Neural progenitor cell (in vitro differentiated cells): ENCODE results near the gene LTB. TPM values are rescaled to one million over a fixed set of nuclear protein-coding genes. Genes with fewer than 3 reads are reported as not detected.
A peak's percentile ranks its signal among the peaks of the same experiment; 100 is the strongest.

ENCODE experiments used
- DNase-seq: peaks from one replicate; pipeline ENCODE4 v3.0.0-alpha.2; 2016; ENCODE audit warnings: low spot score
- H2AFZ ChIP-seq: fragments of 200-600 bp; sonication (generic); replicated peaks from 2 replicates; pipeline ENCODE4 v1.6.1; 2016; ENCODE audit warnings: antibody characterized with exemption
- H3F3A ChIP-seq: fragments of 200-600 bp; sonication (generic); 2 replicates; pipeline ENCODE4 v1.6.1; 2016; ENCODE audit warnings: antibody characterized with exemption, low read depth
- H3K27ac ChIP-seq: fragments of 200-600 bp; sonication (generic); 2 replicates; pipeline ENCODE4 v1.5.1; 2016; ENCODE audit warnings: mild to moderate bottlenecking
- H3K27me3 ChIP-seq: fragments of 200-600 bp; sonication (generic); 2 replicates; pipeline ENCODE4 v1.6.1; 2016; ENCODE audit warnings: mild to moderate bottlenecking, moderate library complexity
- H3K36me3 ChIP-seq: fragments of 200-600 bp; sonication (generic); 2 replicates; pipeline ENCODE4 v1.5.1; 2016
- H3K4me1 ChIP-seq: fragments of 200-600 bp; sonication (generic); 2 replicates; pipeline ENCODE4 v1.6.1; 2016; ENCODE audit warnings: mixed run types
- H3K4me2 ChIP-seq: fragments of 200-600 bp; sonication (generic); 2 replicates; pipeline ENCODE4 v1.6.1; 2016
- H3K4me3 ChIP-seq: fragments of 200-600 bp; sonication (generic); 2 replicates; pipeline ENCODE4 v1.5.1; 2016
- H3K79me2 ChIP-seq: fragments of 200-600 bp; sonication (generic); 2 replicates; pipeline ENCODE4 v1.6.1; 2016; ENCODE audit warnings: low read depth
- H3K9ac ChIP-seq: fragments of 200-600 bp; sonication (generic); 2 replicates; pipeline ENCODE4 v1.6.1; 2016
- H3K9me3 ChIP-seq: fragments of 200-600 bp; sonication (generic); 2 replicates; pipeline ENCODE4 v1.5.1; 2016; ENCODE audit warnings: low read depth
- H4K20me1 ChIP-seq: fragments of 200-600 bp; sonication (generic); 2 replicates; pipeline ENCODE4 v1.6.1; 2016; ENCODE audit warnings: low read depth
- H3K27ac Mint-ChIP-seq: 3 replicates; pipeline ENCODE4 v1.8.0; 2021; ENCODE audit warnings: mixed read lengths
- H3K27me3 Mint-ChIP-seq: 2 replicates; pipeline ENCODE4 v1.8.0; 2022; ENCODE audit warnings: low read depth, mild to moderate bottlenecking, inconsistent platforms, moderate library complexity, mixed read lengths; ENCODE audit not compliant: insufficient read depth
- H3K36me3 Mint-ChIP-seq: 3 replicates; pipeline ENCODE4 v1.8.0; 2021; ENCODE audit warnings: mixed read lengths
- H3K4me1 Mint-ChIP-seq: 3 replicates; pipeline ENCODE4 v1.8.0; 2021; ENCODE audit warnings: mixed read lengths
- H3K4me3 Mint-ChIP-seq: 3 replicates; pipeline ENCODE4 v1.8.0; 2021; ENCODE audit warnings: mild to moderate bottlenecking, moderate library complexity, mixed read lengths
- H3K9me3 Mint-ChIP-seq: 3 replicates; pipeline ENCODE4 v1.8.0; 2020; ENCODE audit warnings: mixed read lengths
- EZH2 ChIP-seq: fragments of 200-600 bp; sonication (generic); IDR thresholded peaks from 2 replicates; pipeline ENCODE4 v1.6.1; 2017; ENCODE audit warnings: antibody characterized with exemption, mild to moderate bottlenecking, moderate library complexity
- EZH2phosphoT487 ChIP-seq: fragments of 200-600 bp; sonication (generic); IDR thresholded peaks from 2 replicates; pipeline ENCODE4 v1.6.1; 2017; ENCODE audit warnings: antibody characterized with exemption
- total RNA-seq: library from RNA; depleted of rRNA; stranded (reverse); fragments of >200 nt; gene quantifications from 2 replicates; pipeline ENCODE4 v1.2.3, GENCODE V29; 2015; ENCODE audit warnings: low replicate concordance
- TF ChIP-seq, protein P1 (sequence below): fragments of 200-600 bp; sonication (generic); IDR thresholded peaks from 2 replicates; pipeline ENCODE4 v1.5.1; 2017; ENCODE audit warnings: antibody characterized with exemption, mild to moderate bottlenecking

The LTB gene
- total RNA-seq, 1 donor from 2014 or later, result not detected

DNA sequence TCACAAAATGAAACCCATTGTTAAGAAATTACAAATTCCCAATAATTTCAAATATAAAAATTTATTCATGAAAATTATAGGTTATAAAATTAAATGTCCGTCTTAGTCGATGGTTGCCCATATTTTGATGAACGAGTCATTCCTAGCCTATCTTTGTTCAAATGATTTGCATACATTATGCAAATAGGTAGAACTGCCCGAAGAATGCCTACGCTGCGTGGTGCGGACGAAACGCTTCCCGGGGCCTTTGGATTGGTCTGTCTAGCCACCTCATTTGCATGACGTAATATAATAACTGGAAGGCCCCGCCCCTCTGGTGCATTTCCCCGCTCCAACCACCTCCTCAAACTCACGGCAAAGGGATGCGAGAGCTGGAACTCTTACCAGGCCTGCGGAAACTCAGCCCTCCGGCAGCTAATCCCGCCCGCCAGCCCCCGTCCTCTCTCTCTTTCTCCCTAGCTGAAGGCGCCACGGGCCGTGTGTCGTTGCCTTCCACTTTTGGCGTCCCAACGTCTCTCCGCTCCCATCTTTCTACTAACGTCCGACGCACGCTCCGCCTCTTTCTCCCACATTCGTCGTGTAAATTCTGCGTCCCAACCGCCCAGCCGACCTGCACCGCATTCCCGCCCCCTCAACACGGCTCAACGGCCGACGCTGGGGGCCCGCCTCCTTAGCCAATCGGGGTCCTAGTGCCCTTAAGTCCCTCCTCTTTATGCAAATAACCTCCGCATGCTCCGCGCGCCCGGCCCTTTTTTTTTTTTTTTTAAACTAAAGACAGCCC lies 37.8 kb upstream of the LTB start:
- H3K9me3 Mint-ChIP-seq, result no peaks in the 10 kb centered on the region
- peaks cover 28% of the 10 kb centered on the region for H3K4me1 Mint-ChIP-seq
- H2AFZ ChIP-seq, result peak overlapping the region; percentile 40
- H3K27ac Mint-ChIP-seq, result peak overlapping the region; percentile 98
- H3K36me3 ChIP-seq, result peaks cover 10% of the 10 kb centered on the region
- H3K27me3 ChIP-seq, result no peaks in the 10 kb centered on the region
- peak overlapping the region; percentile 91 for H3K4me3 Mint-ChIP-seq
- peaks cover 49% of the 10 kb centered on the region for H3K79me2 ChIP-seq
- H3K36me3 Mint-ChIP-seq, result peaks cover 21% of the 10 kb centered on the region
- no peaks in the 10 kb centered on the region for H3K9me3 ChIP-seq
- H3F3A ChIP-seq, result peaks cover 43% of the 10 kb centered on the region
- TF ChIP-seq EZH2 (no peak), EZH2phosphoT487 (no peak)
- TF ChIP-seq, protein P1, sequence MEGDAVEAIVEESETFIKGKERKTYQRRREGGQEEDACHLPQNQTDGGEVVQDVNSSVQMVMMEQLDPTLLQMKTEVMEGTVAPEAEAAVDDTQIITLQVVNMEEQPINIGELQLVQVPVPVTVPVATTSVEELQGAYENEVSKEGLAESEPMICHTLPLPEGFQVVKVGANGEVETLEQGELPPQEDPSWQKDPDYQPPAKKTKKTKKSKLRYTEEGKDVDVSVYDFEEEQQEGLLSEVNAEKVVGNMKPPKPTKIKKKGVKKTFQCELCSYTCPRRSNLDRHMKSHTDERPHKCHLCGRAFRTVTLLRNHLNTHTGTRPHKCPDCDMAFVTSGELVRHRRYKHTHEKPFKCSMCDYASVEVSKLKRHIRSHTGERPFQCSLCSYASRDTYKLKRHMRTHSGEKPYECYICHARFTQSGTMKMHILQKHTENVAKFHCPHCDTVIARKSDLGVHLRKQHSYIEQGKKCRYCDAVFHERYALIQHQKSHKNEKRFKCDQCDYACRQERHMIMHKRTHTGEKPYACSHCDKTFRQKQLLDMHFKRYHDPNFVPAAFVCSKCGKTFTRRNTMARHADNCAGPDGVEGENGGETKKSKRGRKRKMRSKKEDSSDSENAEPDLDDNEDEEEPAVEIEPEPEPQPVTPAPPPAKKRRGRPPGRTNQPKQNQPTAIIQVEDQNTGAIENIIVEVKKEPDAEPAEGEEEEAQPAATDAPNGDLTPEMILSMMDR, result no peak
- H3K27me3 Mint-ChIP-seq, result peaks cover 3% of the 10 kb centered on the region
- peak overlapping the region; percentile 89 for H3K4me3 ChIP-seq
- H4K20me1 ChIP-seq, result peaks cover 28% of the 10 kb centered on the region
- H3K9ac ChIP-seq, result peak overlapping the region; percentile 55
- peaks cover 11% of the 10 kb centered on the region for H3K4me1 ChIP-seq
- peak; percentile 100 for DNase-seq
- peak overlapping the region; percentile 100 for H3K27ac ChIP-seq
- H3K4me2 ChIP-seq, result peak overlapping the region; percentile 69

DNA sequence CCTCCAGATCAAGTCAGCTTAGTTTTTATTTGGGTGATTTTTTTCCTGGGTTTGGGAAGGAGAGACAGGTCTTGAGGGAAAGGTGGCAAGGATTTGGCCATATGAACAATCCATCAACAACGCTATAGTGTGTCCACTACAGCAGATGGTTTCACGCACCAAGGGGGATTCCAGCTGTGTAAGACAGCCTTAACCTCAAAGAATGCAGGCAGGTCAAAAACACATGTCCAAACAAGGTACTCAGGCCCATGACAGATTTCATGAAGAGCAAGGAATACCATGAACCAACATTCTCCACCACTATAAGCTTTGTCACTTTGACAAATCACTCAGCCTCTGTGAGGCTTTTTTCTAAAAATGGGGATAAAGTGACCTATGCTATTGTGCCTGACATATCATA lies 34.8 kb upstream of the LTB start:
- Mint-ChIP-seq H3K4me3 (no peak overlapping the region), H3K9me3 (no peaks in the 10 kb centered on the region), H3K4me1 (peaks cover 21% of the 10 kb centered on the region), H3K27ac (peak overlapping the region; percentile 24), H3K27me3 (peaks cover 4% of the 10 kb centered on the region), H3K36me3 (no peaks in the 10 kb centered on the region)
- Histone ChIP-seq H4K20me1 (peaks cover 1% of the 10 kb centered on the region), H3K4me3 (no peak overlapping the region), H3K27me3 (no peaks in the 10 kb centered on the region), H3K9me3 (no peaks in the 10 kb centered on the region), H3F3A (peaks cover 26% of the 10 kb centered on the region), H2AFZ (no peak overlapping the region), H3K4me1 (peaks cover under 1% of the 10 kb centered on the region), H3K36me3 (no peaks in the 10 kb centered on the region), H3K4me2 (no peak overlapping the region), H3K27ac (no peak overlapping the region), H3K9ac (no peak overlapping the region), H3K79me2 (peaks cover 19% of the 10 kb centered on the region)
- TF ChIP-seq EZH2phosphoT487 (no peak), EZH2 (no peak)
- TF ChIP-seq, protein P1, result no peak
- DNase-seq, result no peak

DNA sequence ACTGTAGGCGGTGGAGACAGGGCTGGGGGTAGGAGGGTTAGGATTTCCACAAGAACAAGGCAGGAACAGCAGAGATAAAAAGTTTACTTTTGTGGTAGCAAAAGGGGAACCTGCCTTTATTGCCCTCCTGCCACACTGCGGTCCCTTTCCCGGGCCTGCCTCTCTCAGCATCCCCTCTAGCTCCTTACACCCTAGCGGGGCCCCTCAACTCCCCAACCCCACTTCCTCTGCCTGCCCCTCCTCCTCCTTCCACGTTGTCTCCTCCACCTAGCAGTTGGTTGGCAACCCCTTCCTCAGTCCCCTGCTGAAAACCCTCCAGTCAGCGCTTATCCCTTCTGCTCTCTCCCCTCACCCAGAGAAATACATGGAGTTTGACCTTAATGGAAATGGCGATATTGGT lies 33.5 kb upstream of the LTB start:
- no peaks in the 10 kb centered on the region for H3K36me3 ChIP-seq
- H2AFZ ChIP-seq, result no peak overlapping the region
- no peak for DNase-seq
- H3K9ac ChIP-seq, result no peak overlapping the region
- peaks cover 4% of the 10 kb centered on the region for H3K27me3 Mint-ChIP-seq
- H3K4me2 ChIP-seq, result no peak overlapping the region
- H3K4me1 ChIP-seq, result no peaks in the 10 kb centered on the region
- no peaks in the 10 kb centered on the region for H3K9me3 ChIP-seq
- no peaks in the 10 kb centered on the region for H3K27me3 ChIP-seq
- no peak overlapping the region for H3K27ac Mint-ChIP-seq
- no peak overlapping the region for H3K27ac ChIP-seq
- peaks cover 20% of the 10 kb centered on the region for H3F3A ChIP-seq
- peaks cover 16% of the 10 kb centered on the region for H3K4me1 Mint-ChIP-seq
- H3K4me3 Mint-ChIP-seq, result no peak overlapping the region
- peaks cover 7% of the 10 kb centered on the region for H3K79me2 ChIP-seq
- no peaks in the 10 kb centered on the region for H3K9me3 Mint-ChIP-seq
- H3K36me3 Mint-ChIP-seq, result no peaks in the 10 kb centered on the region
- H3K4me3 ChIP-seq, result no peak overlapping the region
- no peaks in the 10 kb centered on the region for H4K20me1 ChIP-seq
- TF ChIP-seq, protein P1, result no peak
- TF ChIP-seq EZH2, result no peak
- no peak for TF ChIP-seq EZH2phosphoT487
